GM12878 (cell line): ENCODE data around the gene IFT27. TPM values are rescaled to one million over a fixed set of nuclear protein-coding genes. Genes with fewer than 3 reads are reported as not detected.

Experiments
- ATAC-seq: fragments of 200-7000 bp; cut with Tn5 transposase; 3 replicates; pipeline ENCODE4 v1.9.1; 2020; ENCODE audit warnings: mild to moderate bottlenecking, moderate library complexity
- BruUV-seq: library from RNA; stranded (reverse); fragments of 400-500 nt; replicated peaks from 2 replicates; lab custom pipeline; 2021; lab: Mats Ljungman, UMichigan
- CTCF ChIA-PET: fragments of 300-600 bp; sonication (Branson Sonifier 250); formaldehyde crosslinking; extraction: SDS; loops from one replicate; lab custom pipeline; 2021; ENCODE audit warnings: inconsistent platforms; lab: Yijun Ruan, JAX
- POLR2A ChIA-PET: fragments of 350-600 bp; formaldehyde crosslinking; extraction: SDS; loops from one replicate; lab custom pipeline; 2021; ENCODE audit warnings: inconsistent platforms; lab: Charles Lee
- RAD21 ChIA-PET: fragments of 300-600 bp; sonication (Branson Sonifier 250); formaldehyde crosslinking; loops from one replicate; lab custom pipeline; 2023; ENCODE audit warnings: antibody characterized with exemption; ENCODE audit not compliant: unreplicated experiment; lab: Charles Lee
- SMC1A ChIA-PET: fragments of 300-600 bp; sonication (Branson Sonifier 250); formaldehyde crosslinking; loops from one replicate; lab custom pipeline; 2023; ENCODE audit not compliant: unreplicated experiment, uncharacterized antibody; lab: Charles Lee
- DNase-seq: peaks from one replicate; pipeline ENCODE4 v3.0.0-alpha.2; 2011; ENCODE audit warnings: low read depth, low spot score
- FAIRE-seq: peaks from 3 replicates; lab custom pipeline; 2011; peaks lifted over from hg19 to GRCh38; lab: Jason Lieb, UNC
- H2AFZ ChIP-seq: 2 replicates; pipeline ENCODE4 v1.6.0; 2011; ENCODE audit warnings: low read depth, low read length, control low read depth; ENCODE audit not compliant: control insufficient read depth
- H3K27ac ChIP-seq: 2 replicates; pipeline ENCODE4 v1.5.1; 2011; ENCODE audit warnings: control low read depth; ENCODE audit not compliant: control insufficient read depth, insufficient read depth
- H3K27me3 ChIP-seq, 2 experiments: replicated peaks in 1 of 2; 2 replicates each; pipeline versions ENCODE4 v1.6.0 to v1.6.1; 2011; ENCODE audit warnings: low read length in 1 of 2; ENCODE audit not compliant: control insufficient read depth in 2 of 2, insufficient read depth in 2 of 2
- H3K36me3 ChIP-seq, 2 experiments: 2 replicates each; pipeline ENCODE4 v1.5.1; 2011; ENCODE audit warnings: low read length in 1 of 2; ENCODE audit not compliant: control insufficient read depth in 2 of 2, insufficient read depth in 2 of 2
- H3K4me1 ChIP-seq: 2 replicates; pipeline ENCODE4 v1.6.1; 2011; ENCODE audit warnings: mild to moderate bottlenecking, low read length, moderate library complexity, mixed read lengths; ENCODE audit not compliant: control insufficient read depth, insufficient read depth
- H3K4me2 ChIP-seq: 2 replicates; pipeline ENCODE4 v1.6.0; 2011; ENCODE audit warnings: control low read depth; ENCODE audit not compliant: control insufficient read depth, insufficient read depth
- H3K4me3 ChIP-seq: fragments of 200-600 bp; sonication (generic); 2 replicates; pipeline ENCODE4 v1.5.1; 2016
- H3K79me2 ChIP-seq: 2 replicates; pipeline ENCODE4 v1.6.0; 2011; ENCODE audit warnings: low read length; ENCODE audit not compliant: control insufficient read depth, insufficient read depth
- H3K9ac ChIP-seq: 2 replicates; pipeline ENCODE4 v1.8.0; 2011; ENCODE audit warnings: low read length, control low read depth, mixed read lengths; ENCODE audit not compliant: control insufficient read depth, insufficient read depth
- H3K9me3 ChIP-seq: replicated peaks from 3 replicates; pipeline ENCODE4 v1.5.1; 2011; ENCODE audit warnings: mild to moderate bottlenecking, low read length; ENCODE audit not compliant: control insufficient read depth, insufficient read depth
- H4K20me1 ChIP-seq: 2 replicates; pipeline ENCODE4 v1.6.0; 2011; ENCODE audit not compliant: control insufficient read depth, insufficient read depth
- ASH2L ChIP-seq: fragments of 300-600, 200-600 bp; sonication (generic); IDR thresholded peaks from 2 replicates; pipeline ENCODE4 v1.6.1; 2017; ENCODE audit warnings: low read depth, mild to moderate bottlenecking, borderline replicate concordance
- CBX3 ChIP-seq: fragments of 200-600 bp; sonication (generic); IDR thresholded peaks from 2 replicates; pipeline ENCODE4 v1.6.1; 2016; ENCODE audit warnings: low read depth, borderline replicate concordance
- CHD4 ChIP-seq: fragments of 200-600 bp; sonication (generic); IDR thresholded peaks from 2 replicates; pipeline ENCODE4 v1.6.1; 2016; ENCODE audit warnings: mild to moderate bottlenecking
- EP300 ChIP-seq, 2 experiments: fragments of 150-350 bp in 1 of 2; IDR thresholded peaks; 2 replicates each; pipeline ENCODE4 v1.6.1; 2011 to 2012; ENCODE audit warnings: low read depth in 2 of 2, low read length in 2 of 2, borderline replicate concordance in 1 of 2, improper control_type of control experiment in 1 of 2, inconsistent platforms in 1 of 2; ENCODE audit not compliant: control insufficient read depth in 1 of 2
- GATAD2B ChIP-seq: fragments of 450-650 bp; conservative IDR thresholded peaks from 2 replicates; pipeline ENCODE4 v1.6.1; 2017; ENCODE audit warnings: low read depth, mild to moderate bottlenecking, moderate library complexity
- IRF4 ChIP-seq: IDR thresholded peaks from 2 replicates; pipeline ENCODE4 v1.6.1; 2011; ENCODE audit warnings: low read depth, low read length
- JUNB ChIP-seq: IDR thresholded peaks from 2 replicates; pipeline ENCODE4 v1.6.1; 2016; ENCODE audit warnings: antibody characterized with exemption, mild to moderate bottlenecking
- MAX ChIP-seq: IDR thresholded peaks from 2 replicates; pipeline ENCODE4 v1.6.1; 2012; ENCODE audit warnings: low read depth, low read length, improper control_type of control experiment
- NR2C1 ChIP-seq: fragments of 450-650 bp; IDR thresholded peaks from 2 replicates; pipeline ENCODE4 v1.6.1; 2017; ENCODE audit warnings: antibody characterized with exemption, mild to moderate bottlenecking, moderate library complexity
- POLR2AphosphoS2 ChIP-seq: IDR thresholded peaks from 2 replicates; pipeline ENCODE4 v1.6.1; 2011; ENCODE audit warnings: low read depth, mild to moderate bottlenecking, low read length, improper control_type of control experiment, moderate library complexity
- RB1 ChIP-seq: fragments of 450-650 bp; formaldehyde crosslinking; IDR thresholded peaks from 2 replicates; pipeline ENCODE4 v1.6.1; 2017; ENCODE audit warnings: mild to moderate bottlenecking, borderline replicate concordance
- SMAD1 ChIP-seq: fragments of 450-650 bp; IDR thresholded peaks from 2 replicates; pipeline ENCODE4 v1.6.1; 2018; ENCODE audit warnings: mild to moderate bottlenecking, low read depth; ENCODE audit not compliant: partially characterized antibody
- SUZ12 ChIP-seq: fragments of 200-600 bp; sonication (generic); IDR thresholded peaks from one replicate; pipeline ENCODE4 v1.6.1; 2018; ENCODE audit warnings: antibody characterized with exemption, mild to moderate bottlenecking; ENCODE audit not compliant: unreplicated experiment
- ZBED1 ChIP-seq: IDR thresholded peaks from 2 replicates; pipeline ENCODE4 v1.6.1; 2016; ENCODE audit warnings: borderline replicate concordance
- ZNF687 ChIP-seq: fragments of 450-650 bp; IDR thresholded peaks from 2 replicates; pipeline ENCODE4 v1.6.1; 2017; ENCODE audit warnings: mild to moderate bottlenecking, moderate library complexity
- WGBS: methylation state at CpG from one replicate; pipeline ENCODE4 v1.1.6; 2016; ENCODE audit warnings: low lambda C conversion rate; ENCODE audit not compliant: insufficient replicate concordance, insufficient coverage; ENCODE audit errors: missing lambda C conversion rate; 5-methylcytosine and 5-hydroxymethylcytosine counted together
- in situ Hi-C: fragments of 300-500 bp; cut with MboI; formaldehyde crosslinking; loops from 9 replicates; pipeline ENCODE4 v1.14.3; 2018; ENCODE audit warnings: mixed read lengths
- intact Hi-C: fragments of 100-400 bp; cut with micrococcal nuclease; formaldehyde crosslinking; loops from one replicate; pipeline ENCODE4 v1.14.2; 2022; ENCODE audit not compliant: unreplicated experiment
- polyA plus RNA-seq, 11 experiments: library from polyadenylated mRNA; depleted of rRNA in 4 of 11; unstranded in 6 of 11; stranded (reverse) in 5 of 11; fragments of >200 nt; fragmentation: Nextera tagmentation in 4 of 11; fragmentation: Illumina TruSeq in 1 of 11; extraction: Ambion mirVana in 4 of 11; extraction: Trizol in 1 of 11; gene quantifications; 1 replicate in 1 of 11; 2 replicates in 10 of 11; pipeline versions ENCODE4 v1.2.1 to v1.2.3, GENCODE V29; 2011 to 2016; ENCODE audit warnings: inconsistent platforms in 2 of 11, missing spikeins in 2 of 11, low read depth in 1 of 11
- total RNA-seq, 4 experiments: library from RNA; depleted of rRNA in 3 of 4; stranded (reverse); fragments of >200 nt in 3 of 4; fragmentation: Illumina TruSeq in 1 of 4; extraction: Trizol in 1 of 4; gene quantifications; 2 replicates each; pipeline versions ENCODE4 v1.2.1 to v1.2.3, GENCODE V29; 2013 to 2021

IFT27 gene
- total and polyA plus RNA-seq, 10 of the 15 experiments (the other 5 are each of a cell fraction or from before 2014, with no cell fraction given), result 2.7 to 32.5 (median 10.2) TPM

- CTCF ChIA-PET, result no interaction called here
- intact Hi-C loops, result no loop called here
- no TSS peak for BruUV-seq
Observed at GRCh38 chr22:36736701-36737320, 39.1 kb downstream of the IFT27 start.

More at GRCh38 chr22:36736701-36737320, 39.1 kb downstream of the IFT27 start:
- Histone ChIP-seq H3K4me2 (no peak overlapping the region), H4K20me1 (no peaks in the 10 kb centered on the region), H3K36me3 (no peaks in the 10 kb centered on the region)
- RAD21 ChIA-PET, result no interaction called here
- SMC1A ChIA-PET, result no interaction called here
- TF ChIP-seq NR2C1 (no peak), ASH2L (no peak), JUNB (no peak), SUZ12 (no peak), ZNF687 (no peak), ZBED1 (no peak), MAX (no peak), IRF4 (no peak), EP300 (IDR thresholded peaks at IDR 0.05; ENCODE audit: borderline replicate concordance in 1 of 2, control insufficient read depth in 1 of 2, low read depth in 2 of 2, low read length in 2 of 2) (no peak), POLR2AphosphoS2 (no peak), SMAD1 (no peak), CHD4 (no peak), CBX3 (no peak), GATAD2B (no peak), RB1 (no peak)
- TF ChIP-seq, all 136 proteins: peak for 0
- in situ Hi-C loops, result no loop called here
- H3K79me2 ChIP-seq, result no peaks in the 10 kb centered on the region
- ATAC-seq (no peak), FAIRE-seq (no peak), DNase-seq (no peak)
- H3K27ac ChIP-seq, result no peak overlapping the region
- POLR2A ChIA-PET, result no interaction called here
- no peaks in the 10 kb centered on the region for H3K4me1 ChIP-seq
- WGBS, result 31% methylated on average over 10 of the region's 10 CpGs
- H3K4me3 ChIP-seq, result no peak overlapping the region
- no peak overlapping the region for H3K9ac ChIP-seq
- no peak overlapping the region for H2AFZ ChIP-seq
- no peaks in the 10 kb centered on the region; a peak in 1 of 4 replicates for H3K27me3 ChIP-seq
- H3K9me3 ChIP-seq, result no peaks in the 10 kb centered on the region; the same call in 2 of the 3 replicates
